GM21526 (cell line): ENCODE data around the gene CDYL.

ENCODE experiments used
- ATAC-seq: cut with Tn5 transposase; IDR thresholded peaks from one replicate; pipeline ENCODE4 v1.9.1; 2021; ENCODE audit warnings: moderate library complexity; ENCODE audit not compliant: unreplicated experiment, low FRiP score

The CDYL gene

GRCh38 chr6:4802312-4802935 is 26.2 kb downstream of the CDYL start:
- peak; percentile 56 for ATAC-seq

DNA sequence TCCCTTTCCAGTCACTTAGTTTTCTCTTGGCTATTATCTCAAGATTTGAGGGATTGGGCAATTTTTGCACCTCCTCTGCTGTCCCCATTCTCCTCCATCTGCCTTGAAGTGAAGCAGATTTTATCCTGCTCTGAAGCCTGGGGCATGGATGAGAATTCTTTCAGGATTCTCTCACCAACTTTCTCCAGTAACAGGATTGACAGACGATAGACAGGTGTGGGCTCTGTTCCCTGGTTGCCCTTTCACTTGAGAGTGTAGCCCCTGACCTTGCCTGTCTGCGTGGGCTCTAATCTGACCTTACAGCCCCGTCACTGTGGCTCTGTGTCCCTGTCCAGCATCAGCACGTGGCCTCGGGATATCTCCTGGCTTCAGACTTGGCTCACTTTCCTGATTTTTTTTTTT is 27.1 kb downstream of the CDYL start:
- ATAC-seq, result no peak

- no peak for ATAC-seq
These were observed 27.9 kb downstream of the CDYL start for GRCh38 chr6:4804095-4804494.

DNA sequence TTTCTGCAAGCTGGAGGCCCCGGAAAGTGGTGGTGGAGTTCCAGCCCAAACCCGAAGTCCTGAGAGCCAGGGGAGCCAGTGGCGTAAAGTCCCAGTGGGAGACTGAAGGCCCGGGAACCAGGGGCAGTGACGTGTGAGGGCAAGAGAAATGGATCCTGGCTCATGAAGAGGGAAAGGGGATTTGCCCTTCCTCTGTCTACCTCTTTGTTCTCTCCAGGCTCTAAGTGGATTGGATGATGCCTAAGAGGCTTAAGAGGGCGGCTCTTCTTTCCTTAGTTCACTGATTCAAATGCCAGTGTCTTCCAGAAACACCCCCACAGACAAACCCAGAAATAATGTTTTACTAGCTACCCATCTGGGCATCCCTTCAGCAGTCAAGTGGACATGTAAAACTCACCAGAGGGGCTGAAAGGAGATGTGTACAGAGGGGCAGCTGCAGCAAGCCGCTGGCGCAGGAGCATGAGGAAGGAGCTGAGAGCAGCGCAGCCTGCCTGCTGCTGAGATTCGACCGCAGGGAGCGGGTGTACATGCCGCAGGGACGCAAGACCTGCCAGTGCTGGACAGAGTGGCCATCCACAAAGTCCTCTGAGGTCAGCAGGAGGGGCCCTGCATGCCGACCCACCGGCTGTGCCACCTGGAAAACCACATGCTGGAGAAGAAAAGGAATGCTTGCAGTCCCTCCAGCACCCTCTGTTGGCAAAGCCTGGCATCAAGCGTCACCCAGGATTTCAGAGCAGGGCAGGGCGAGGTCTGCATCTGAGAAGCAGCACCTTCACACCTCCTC is 29.5 kb downstream of the CDYL start:
- ATAC-seq, result no peak

DNA sequence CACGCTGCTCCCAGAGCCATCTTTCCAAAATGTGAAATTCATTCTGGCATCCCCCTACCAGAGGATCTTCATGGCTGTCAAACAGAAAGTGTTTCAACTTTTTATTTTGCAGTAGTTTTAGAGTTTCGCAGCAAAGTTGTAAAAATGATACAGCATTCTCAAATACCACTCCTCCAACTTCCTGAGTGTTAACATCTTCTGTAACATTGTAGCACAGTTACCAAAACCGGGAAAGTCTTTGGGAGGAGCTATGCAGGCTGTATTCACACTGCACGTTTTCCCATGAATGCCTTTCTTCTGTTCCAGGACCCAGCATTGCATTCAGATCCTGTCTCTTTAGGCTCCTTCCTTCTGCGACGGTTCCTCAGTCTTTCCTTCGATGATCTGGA is 30.1 kb downstream of the CDYL start:
- no peak for ATAC-seq

DNA sequence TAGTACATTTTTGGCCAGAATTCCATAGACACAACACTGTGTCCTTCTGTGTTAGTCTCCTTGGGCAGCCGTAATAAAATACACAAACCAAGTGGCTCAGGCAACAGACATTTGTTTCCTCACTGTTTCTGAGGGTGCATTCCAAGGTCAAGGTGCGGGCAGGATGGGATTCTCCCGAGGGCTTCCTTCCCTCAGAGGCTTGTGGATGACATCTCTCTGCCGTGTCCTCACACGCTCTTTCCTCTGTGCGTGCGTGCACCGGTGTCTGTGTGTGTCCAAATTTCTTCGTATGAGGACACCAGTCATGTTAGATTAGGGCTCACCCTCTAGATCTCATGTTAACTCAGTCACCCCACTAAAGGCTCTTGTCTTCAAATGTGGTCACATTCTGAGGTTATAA is 30.6 kb downstream of the CDYL start:
- ATAC-seq, result no peak

GRCh38 chr6:4808396-4808795 is 32.2 kb downstream of the CDYL start:
- no peak for ATAC-seq

- no peak for ATAC-seq
These were observed 34.1 kb downstream of the CDYL start for GRCh38 chr6:4809999-4810918.

DNA sequence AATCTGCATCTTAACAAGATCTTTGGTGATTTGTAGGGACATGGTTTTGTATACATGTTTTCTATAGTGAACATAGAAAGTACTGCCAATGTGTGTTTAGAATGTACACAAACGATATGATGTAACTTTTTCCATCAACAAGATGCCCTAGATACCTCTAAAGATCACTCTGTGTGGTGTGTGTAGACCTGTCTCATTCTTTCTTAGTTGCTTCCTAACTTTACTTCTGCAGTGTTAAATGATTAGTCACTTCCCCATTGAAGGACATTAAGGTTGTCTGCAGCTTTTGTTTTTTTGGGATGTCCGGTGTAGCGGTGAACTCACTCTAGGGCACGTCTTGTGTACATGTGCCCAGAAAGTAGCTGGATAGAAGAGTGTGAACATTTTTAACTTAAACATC is 35.9 kb downstream of the CDYL start:
- no peak for ATAC-seq

DNA sequence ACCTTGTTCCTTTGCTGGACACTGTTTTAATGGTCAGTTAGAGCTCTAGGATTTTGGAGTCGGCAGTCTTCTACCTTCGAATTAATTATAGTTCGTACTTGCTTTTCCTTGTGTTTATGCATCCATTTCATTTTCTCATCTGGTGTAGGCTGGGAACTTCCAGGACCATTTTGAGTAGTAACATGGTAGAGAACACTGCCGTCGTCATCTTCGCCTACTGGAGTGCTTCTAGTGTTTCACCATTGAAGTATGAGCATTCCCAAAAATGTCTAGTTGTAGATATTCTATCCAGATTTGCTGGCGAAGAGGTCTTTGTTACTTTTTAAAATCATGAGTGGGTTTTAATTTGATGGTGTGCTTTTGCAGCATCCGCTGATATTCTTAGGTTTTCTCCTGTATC is 36.9 kb downstream of the CDYL start:
- ATAC-seq, result no peak

GRCh38 chr6:4814212-4814611 is 38.0 kb downstream of the CDYL start:
- ATAC-seq, result peak; percentile 54

- no peak for ATAC-seq
These were observed 38.8 kb downstream of the CDYL start for GRCh38 chr6:4814987-4815386.

GRCh38 chr6:4815584-4815983 is 39.4 kb downstream of the CDYL start:
- ATAC-seq, result no peak

DNA sequence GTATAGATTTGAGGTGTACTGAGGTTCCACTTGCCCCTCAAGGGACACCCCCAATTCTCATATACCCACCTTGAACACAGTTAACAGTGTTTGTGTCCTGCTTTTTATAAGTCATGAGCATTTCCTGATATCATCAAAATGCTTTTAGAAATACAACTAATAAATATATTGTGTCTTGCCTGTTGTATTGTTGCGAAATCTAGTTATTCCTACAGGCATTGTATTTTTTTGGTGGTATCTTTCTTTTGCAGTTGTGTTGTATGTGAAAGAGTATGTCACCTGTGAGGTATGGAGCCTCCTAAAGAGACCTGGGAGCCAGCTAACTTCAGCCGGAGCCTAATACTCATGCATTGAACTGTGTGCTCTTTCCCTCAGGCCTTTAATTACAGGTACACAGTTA is 40.7 kb downstream of the CDYL start:
- ATAC-seq, result no peak

GRCh38 chr6:4817551-4817950 is 41.3 kb downstream of the CDYL start:
- no peak for ATAC-seq

DNA sequence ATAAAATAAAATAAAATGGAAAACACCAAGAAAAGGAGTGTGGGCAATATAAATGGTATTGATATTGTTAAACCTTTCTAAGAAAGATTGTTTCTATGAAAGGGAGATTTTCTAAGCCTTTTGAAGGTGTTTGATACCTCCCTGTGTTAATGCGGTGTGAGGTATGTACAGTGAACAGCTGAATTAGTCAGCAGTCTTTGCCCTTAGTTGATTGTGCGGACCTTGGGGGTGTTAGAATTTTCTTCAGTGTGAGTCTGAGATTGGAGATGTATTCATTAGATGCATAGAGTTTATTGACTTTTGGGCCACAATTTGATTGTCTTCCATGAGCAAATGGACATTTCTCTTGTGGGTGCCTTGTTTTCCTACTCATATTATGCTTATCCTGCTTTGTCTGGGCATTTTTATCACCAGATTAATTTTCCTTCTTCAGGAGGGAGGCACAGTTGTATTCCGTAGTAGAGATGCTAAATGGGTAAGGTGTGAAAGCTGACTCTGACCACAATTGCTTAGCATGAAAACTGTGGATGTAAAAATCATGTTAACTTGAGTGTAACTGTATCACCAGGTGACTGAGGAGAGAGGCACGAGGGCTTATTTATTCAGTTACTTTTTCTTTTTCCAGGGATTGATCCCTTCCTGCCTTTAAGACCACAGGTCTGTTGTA is 42.2 kb downstream of the CDYL start:
- ATAC-seq, result no peak

GRCh38 chr6:4819706-4820283 is 43.6 kb downstream of the CDYL start:
- ATAC-seq, result no peak

- ATAC-seq, result no peak
These were observed 44.6 kb downstream of the CDYL start for GRCh38 chr6:4820704-4821276.

DNA sequence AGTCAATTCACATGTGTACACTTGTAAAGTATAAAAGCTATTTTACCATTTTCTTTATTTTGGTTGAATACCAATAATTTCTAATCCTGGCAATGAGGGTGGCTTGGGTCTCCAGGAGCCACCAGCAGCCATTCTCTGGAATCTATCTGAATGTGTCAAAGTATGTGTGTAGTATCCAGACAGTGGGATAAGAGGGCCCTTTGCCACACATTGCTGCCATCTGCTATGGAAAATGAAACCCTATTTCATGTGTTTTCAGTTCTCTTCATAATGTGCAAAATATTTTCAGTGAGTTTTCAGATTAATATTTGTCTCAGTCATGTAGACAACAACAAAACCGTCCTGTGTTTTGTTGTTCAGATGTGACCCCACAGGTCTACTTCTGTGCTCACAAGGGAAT is 46.3 kb downstream of the CDYL start:
- ATAC-seq, result no peak

DNA sequence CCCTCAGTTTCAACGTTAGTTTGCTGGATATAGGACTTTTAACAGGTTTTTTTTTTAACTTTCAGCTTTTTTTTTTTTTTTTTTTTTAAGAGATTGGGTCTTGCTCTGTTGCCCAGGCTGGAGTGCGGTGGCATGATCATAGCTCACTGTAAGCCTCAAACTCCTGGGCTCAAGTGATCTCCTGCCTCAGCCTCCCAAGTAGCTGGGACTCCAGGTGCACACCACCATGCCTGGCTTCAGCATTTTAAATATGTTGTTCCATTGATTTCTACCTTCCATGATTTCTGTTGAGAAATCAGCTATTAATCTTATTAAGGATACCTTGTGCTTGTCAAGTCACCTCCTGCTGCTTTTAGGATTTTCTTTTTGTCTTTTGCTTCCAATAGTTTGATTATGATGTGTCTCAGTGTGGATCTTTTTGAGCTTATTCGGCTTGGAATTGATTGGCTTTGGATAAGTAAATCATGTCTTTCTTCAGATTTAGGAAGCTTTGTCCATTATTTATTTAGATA is 52.0 kb downstream of the CDYL start:
- ATAC-seq, result no peak
